ENCODE measurements around the gene HCFC1.

Gene HCFC1

GRCh38 chrX:153939573-153939972 is 32.0 kb downstream of the HCFC1 start:
- DNase-seq (ENCODE audit: low read depth in 2 of 2) = no peak

- DNase-seq (ENCODE audit: low read depth in 2 of 2) = no peak
Observed at GRCh38 chrX:153938226-153938786, 33.3 kb downstream of the HCFC1 start.

- DNase-seq (ENCODE audit: low read depth in 2 of 2) = no peak
Observed at GRCh38 chrX:153937056-153937455, 34.6 kb downstream of the HCFC1 start.

- DNase-seq (ENCODE audit: low read depth in 2 of 2) = no peak
Observed at GRCh38 chrX:153935326-153935851, 36.2 kb downstream of the HCFC1 start.

- no peak for DNase-seq (ENCODE audit: low read depth in 2 of 2)
Observed at GRCh38 chrX:153934762-153935325, 36.8 kb downstream of the HCFC1 start, which contains the start of gene NAA10. Gene NAA10, minus strand, starts transcription at chrX:153935037. Its CDS starts 133 bp downstream, at chrX:153934904.

GRCh38 chrX:153934148-153934761 is 37.4 kb downstream of the HCFC1 start:
- no peak for DNase-seq (ENCODE audit: low read depth in 2 of 2)

- DNase-seq (ENCODE audit: low read depth in 2 of 2) = no peak
Observed at GRCh38 chrX:153933748-153934147, 37.9 kb downstream of the HCFC1 start.

GRCh38 chrX:153932220-153932915 is 39.2 kb downstream of the HCFC1 start:
- no peak for DNase-seq (ENCODE audit: low read depth in 2 of 2)

GRCh38 chrX:153931748-153932147 is 39.9 kb downstream of the HCFC1 start:
- DNase-seq (ENCODE audit: low read depth in 2 of 2) = no peak

- DNase-seq (ENCODE audit: low read depth in 2 of 2) = no peak
Observed at GRCh38 chrX:153931151-153931550, 40.5 kb downstream of the HCFC1 start.

GRCh38 chrX:153930011-153930910 is 41.4 kb downstream of the HCFC1 start:
- no peak for DNase-seq (ENCODE audit: low read depth in 2 of 2)

GRCh38 chrX:153929576-153929975 is 42.0 kb downstream of the HCFC1 start:
- no peak for DNase-seq (ENCODE audit: low read depth in 2 of 2)

- no peak for DNase-seq (ENCODE audit: low read depth in 2 of 2)
Observed at GRCh38 chrX:153928846-153929245, 42.8 kb downstream of the HCFC1 start.

- DNase-seq (ENCODE audit: low read depth in 2 of 2) = peak; percentile 91 to 92
Observed at GRCh38 chrX:153927922-153928760, 43.5 kb downstream of the HCFC1 start.

GRCh38 chrX:153927672-153927921 is 44.0 kb downstream of the HCFC1 start:
- no peak for DNase-seq (ENCODE audit: low read depth in 2 of 2)

GRCh38 chrX:153926858-153927671 is 44.6 kb downstream of the HCFC1 start:
- DNase-seq (ENCODE audit: low read depth in 2 of 2) = peak; percentile 50 to 59

- no peak for DNase-seq (ENCODE audit: low read depth in 2 of 2)
Observed at GRCh38 chrX:153926552-153926857, 45.1 kb downstream of the HCFC1 start.

- DNase-seq (ENCODE audit: low read depth in 2 of 2) = peak in 1 of 2 donors; percentile 52
Observed at GRCh38 chrX:153925739-153926551, 45.7 kb downstream of the HCFC1 start, which contains the start of gene ARHGAP4. Gene ARHGAP4, minus strand, starts transcription at chrX:153926264. Its CDS starts 62 bp downstream, at chrX:153926202.

- DNase-seq (ENCODE audit: low read depth in 2 of 2) = no peak
Observed at GRCh38 chrX:153925387-153925738, 46.3 kb downstream of the HCFC1 start.

Data from stimulated activated CD4-positive, alpha-beta T cell treated with anti-CD3 and anti-CD28 coated beads, Interleukin-15, amount 100 ng/mL, for 48 hours (primary cell).